ENCODE data around the gene LSM14B.

DNA sequence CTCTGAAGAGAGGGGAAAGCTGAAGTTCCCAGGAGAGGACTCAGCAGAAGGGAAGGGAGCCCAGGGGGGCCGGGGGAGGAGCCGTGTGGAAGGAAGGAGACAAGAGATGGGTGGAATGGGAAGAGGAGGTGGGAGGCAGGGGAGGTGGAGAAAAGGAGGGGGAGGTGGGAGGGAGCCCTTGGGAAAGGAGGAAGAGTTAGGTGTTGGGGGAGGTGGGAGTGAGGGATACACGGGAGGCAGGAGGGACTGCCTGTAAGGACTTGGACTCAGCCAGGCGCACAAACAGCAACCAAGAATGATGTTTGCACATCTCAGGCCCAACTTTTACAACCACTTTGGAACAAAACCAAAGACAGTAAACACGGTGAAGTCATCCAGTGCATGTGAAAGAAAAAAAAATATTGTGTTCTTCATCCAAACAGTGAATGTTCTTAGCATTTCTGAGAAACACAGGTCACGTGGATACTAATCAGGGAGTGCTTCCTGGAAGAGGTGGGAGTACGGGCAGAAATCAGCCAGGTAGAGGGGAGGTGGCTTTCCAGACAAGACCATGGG, 17.4 kb upstream of the LSM14B start:
- TF ChIP-seq, protein P1, sequence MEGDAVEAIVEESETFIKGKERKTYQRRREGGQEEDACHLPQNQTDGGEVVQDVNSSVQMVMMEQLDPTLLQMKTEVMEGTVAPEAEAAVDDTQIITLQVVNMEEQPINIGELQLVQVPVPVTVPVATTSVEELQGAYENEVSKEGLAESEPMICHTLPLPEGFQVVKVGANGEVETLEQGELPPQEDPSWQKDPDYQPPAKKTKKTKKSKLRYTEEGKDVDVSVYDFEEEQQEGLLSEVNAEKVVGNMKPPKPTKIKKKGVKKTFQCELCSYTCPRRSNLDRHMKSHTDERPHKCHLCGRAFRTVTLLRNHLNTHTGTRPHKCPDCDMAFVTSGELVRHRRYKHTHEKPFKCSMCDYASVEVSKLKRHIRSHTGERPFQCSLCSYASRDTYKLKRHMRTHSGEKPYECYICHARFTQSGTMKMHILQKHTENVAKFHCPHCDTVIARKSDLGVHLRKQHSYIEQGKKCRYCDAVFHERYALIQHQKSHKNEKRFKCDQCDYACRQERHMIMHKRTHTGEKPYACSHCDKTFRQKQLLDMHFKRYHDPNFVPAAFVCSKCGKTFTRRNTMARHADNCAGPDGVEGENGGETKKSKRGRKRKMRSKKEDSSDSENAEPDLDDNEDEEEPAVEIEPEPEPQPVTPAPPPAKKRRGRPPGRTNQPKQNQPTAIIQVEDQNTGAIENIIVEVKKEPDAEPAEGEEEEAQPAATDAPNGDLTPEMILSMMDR (IDR thresholded peaks at IDR 0.05; ENCODE audit: poor library complexity): no peak
- TF ChIP-seq EZH2 (IDR thresholded peaks at IDR 0.05; ENCODE audit: borderline replicate concordance): no peak

Data from hepatocyte (in vitro differentiated cells).